Muscle of back (tissue), 11 donors: ENCODE data around the gene LRRFIP2. TPM values are rescaled to one million over a fixed set of nuclear protein-coding genes. Genes with fewer than 3 reads are reported as not detected.
"Not testable (repeated sequence)": the region's sequence is repeated elsewhere in the genome, so short reads cannot be mapped to it uniquely, and the experiment has no call there.

Experiments used
- DNase-seq, 3 donors: peaks; one replicate each; pipeline versions ENCODE4 v3.0.0 to v3.0.0-alpha.2; 2013
- polyA plus RNA-seq, 10 donors: library from polyadenylated mRNA; unstranded; fragments of 120-200 nt; gene quantifications; one replicate each; pipeline ENCODE4 v1.2.1, GENCODE V29; 2013; ENCODE audit not compliant: insufficient read length in 10 of 10

LRRFIP2 gene
- polyA plus RNA-seq, 10 donors = 29.0 to 50.0 (median 39.2) TPM

DNA sequence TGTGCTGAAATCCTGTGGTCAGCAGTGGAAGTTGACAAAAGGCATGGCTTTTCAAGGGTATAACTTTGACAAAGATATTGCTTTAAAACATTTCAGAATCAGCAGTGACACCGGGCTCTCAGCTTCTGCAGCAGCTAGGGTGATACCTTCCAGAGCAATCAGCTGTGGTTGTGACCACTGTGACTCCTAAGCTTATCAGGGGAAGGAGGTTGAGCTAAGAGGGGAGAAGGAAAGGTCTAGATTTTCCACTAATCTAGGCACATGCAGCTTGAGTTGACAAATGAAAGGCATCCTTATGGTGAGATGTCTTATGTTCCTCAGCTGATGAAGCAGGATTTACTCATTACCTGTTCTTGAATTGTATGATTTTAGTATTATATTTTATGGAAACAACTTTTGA lies 16.3 kb upstream of the LRRFIP2 start:
- no peak for DNase-seq

DNA sequence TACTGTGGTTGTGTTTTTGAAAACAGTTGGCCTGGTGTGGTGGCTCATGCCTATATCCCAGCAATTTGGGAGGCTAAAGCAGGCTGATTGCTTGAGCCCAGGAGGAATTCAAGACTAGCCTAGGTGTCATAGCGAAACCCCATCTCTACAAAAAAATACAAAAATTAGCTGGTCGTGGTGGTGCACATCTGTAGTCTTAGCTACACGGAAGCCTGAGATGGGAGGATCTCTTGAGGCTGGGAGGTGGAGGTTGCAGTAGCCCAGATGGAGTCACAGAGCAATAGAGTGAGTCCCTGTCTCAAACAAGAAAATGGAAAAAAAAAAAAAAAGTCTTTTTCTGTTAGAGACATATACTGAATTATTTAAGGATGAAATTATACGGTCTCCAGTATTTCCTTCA lies 14.7 kb upstream of the LRRFIP2 start:
- no peak for DNase-seq

DNA sequence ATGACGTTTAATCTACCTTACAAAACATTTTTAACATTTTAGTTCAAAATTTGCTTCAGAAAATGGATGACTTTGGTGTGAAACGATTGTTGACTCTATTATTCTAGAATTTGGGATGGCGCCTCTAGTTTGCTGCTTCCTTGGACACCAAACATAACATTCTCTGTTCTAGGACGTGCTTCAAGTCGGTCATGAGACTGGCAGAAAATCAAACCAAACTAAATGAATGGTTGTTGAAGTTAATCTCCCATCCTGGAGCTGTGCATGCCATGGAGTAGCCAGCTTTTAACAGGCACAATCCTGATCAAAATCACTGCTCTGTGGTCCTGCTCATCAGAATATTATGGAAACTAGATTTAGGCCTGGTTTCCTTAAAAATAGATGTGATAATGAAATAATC lies 9.6 kb upstream of the LRRFIP2 start:
- DNase-seq = no peak

DNA sequence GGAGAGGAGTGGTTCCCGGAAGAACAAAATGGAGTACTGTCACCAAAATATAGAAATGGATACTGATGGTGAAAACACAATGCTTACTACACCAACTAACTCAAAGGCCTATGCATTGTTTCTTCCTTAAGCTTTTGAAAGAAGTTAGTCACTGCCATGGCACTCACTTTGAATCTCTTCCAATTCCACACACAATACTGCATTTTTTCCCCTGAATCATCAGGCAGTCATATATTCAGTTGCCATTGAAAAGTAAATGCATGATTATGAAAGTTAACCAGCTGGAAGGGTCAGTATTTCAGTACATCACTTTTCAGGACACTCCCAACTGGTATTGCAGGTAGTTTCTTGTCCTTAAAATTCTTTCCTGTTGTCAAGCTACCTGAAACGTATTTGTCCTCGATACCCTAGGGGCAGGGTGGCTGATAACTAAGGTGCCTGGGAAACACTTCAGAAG lies 9.0 kb upstream of the LRRFIP2 start:
- peak in 1 of 3 donors; percentile 87 for DNase-seq

DNA sequence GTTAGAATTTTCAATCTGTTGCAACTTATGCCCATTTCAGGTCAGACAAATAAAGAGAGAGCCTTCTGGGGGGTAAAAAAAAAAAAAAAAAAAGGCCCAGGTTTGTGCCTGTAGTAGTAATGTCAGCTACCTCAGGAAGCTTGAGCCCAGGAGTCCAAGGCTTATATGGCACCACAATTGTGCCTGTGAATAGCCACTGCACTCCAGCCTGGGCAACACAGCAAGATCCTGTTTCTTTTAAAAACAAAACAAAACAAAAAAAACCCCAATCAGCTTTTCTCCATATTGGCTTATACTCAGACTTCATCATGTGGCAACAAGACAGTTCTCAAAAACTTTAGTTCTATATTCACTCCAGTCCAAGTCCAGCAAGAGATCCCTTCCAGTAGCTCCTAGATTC lies 8.4 kb upstream of the LRRFIP2 start:
- no peak for DNase-seq

DNA sequence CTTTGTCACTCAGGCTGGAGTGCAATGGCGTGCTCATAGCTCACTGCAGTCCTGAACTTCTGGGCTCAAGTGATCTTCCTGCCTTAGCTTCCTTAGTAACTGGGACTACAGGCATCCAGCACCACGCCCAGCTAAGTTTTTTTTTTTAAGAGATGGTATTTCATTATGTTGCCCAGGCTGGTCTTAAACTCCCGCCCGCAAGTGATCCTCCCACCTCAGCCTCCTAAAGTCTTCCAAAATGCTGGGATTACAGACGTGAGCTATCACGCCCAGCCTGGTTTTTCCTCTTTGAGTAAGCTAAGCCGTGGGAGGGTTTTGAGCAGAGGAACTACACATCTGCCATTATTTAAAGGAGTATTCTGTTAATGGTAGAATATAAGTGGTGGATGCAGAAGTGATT lies 7.4 kb upstream of the LRRFIP2 start:
- no peak for DNase-seq

DNA sequence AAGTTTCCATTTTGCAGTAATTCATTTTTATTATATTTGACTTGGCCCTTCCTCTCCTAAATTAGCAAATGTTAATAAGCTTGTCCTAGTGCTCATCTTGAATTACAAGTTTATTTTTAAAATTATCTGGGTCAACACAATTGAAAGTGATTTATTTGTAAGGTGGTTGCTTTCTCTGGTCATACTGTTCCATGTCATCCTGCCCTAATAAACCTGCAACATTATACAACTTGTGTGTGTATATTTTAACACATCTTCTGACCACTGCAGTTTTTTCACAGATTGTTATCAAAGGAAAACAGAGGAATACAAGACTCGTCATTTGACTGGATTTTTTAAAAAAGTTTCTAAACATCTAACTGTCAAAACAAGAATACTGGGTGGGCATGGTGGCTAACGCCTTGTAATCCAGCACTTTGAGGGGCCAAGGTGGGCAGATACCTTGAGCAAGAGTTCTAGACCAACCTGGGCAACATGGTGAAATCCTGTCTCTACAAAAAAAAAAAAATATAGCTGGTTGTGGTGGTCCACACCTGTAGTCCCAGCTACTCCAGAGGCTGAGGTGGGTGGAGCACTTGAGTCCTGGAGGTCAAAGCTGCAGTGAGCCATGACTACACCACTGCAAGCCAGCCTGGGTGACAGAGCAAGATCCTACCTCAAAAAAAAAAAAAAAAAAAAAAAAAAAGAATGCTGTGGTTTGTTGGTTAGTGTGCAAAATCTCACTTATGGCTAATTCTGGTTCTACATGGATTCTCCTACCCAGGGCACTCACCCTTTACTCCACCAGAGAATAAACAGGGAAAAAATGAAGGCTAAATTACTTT lies 5.0 kb upstream of the LRRFIP2 start:
- no peak for DNase-seq

DNA sequence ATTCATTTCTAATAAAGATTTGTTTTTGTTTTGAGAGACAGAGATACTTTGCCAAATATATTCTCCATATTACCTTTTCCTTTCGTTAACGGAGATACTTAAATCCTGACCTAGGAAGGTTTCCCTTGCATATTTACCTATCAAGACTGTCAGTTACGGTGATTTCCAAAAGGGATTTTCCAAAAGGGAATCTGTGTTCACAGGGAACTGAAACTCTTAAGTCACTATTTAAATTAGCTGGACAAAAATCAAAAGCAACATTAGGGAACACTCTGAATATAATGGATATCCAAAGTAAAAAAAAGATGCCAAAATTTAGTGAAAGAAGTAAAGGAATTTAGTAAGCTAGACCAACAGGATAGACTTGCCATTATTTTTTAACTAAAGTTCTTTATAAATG lies 576 bp downstream of the LRRFIP2 start:
- no peak for DNase-seq

DNA sequence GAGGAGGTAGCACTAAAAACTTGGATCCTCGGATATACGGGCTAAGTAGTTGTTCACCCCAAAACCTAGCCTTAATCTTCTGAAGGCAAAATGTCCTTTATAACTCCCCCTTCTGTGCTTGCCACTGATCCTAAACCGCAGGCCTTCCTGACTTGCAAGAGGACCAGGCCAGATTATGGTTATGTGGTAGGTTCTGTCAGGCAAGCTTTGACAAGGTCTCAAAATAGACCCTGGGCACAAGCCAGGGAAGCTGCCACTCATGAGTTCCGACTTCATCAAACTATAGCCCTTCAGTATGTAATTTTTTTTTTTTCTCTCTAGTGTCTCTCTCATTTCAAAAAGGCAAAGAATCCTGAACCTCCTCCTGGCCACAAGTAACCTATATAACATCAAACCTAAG lies 3.2 kb downstream of the LRRFIP2 start:
- DNase-seq = no peak

DNA sequence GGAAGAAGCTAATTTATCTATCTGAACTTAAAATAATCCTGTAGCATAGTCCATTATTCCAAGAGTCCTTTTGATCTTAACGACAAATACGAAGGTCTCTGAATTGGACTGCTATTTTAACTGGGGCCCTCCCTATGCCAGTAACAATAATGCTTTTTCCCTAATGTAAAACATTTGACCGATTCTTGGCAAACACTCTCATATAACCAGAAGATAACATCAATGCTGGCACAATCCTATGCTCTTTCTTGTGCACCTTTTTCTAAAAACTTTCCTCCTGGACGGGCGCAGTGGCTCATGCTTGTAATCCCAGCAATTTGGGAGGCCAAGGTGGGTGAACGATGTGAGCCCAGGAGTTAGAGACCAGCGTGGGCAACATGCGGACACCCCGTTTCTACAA lies 3.9 kb downstream of the LRRFIP2 start:
- no peak for DNase-seq

DNA sequence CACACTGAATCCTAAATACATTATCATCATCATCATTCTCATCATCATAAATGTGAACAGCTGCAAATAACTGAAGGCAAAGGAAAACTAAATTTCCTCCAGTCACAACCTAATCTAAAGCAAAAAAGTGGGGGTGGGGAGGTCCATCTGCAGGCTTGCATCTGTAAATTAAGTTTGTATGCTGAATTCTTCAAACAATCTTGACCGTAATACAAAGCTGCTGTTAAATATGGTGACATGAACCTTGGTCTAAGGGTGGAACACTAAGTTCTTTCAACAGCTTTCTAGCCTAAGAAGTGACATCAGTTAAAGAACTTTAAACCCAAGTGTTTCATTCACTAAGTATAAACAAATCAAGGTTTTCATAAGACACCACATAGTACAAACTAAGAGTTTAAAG lies 4.3 kb downstream of the LRRFIP2 start:
- DNase-seq = no peak

DNA sequence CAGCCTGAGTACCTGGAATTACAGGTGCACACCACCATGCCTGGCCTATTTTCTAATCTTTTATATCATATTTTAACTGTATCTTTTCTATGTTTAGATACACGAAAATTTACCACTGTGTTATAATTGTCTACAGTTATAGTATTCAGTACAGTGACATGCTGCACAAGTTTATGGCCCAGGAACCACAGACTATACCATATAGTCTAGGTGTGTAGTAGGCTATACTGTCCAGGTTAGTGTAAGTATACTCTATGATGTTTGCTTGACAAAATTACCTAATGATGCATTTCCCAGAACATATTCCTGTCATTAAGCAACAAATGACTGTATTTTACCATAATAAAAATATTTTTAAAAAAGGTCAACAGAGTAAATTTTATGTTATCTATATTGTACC lies 5.5 kb downstream of the LRRFIP2 start:
- no peak for DNase-seq

DNA sequence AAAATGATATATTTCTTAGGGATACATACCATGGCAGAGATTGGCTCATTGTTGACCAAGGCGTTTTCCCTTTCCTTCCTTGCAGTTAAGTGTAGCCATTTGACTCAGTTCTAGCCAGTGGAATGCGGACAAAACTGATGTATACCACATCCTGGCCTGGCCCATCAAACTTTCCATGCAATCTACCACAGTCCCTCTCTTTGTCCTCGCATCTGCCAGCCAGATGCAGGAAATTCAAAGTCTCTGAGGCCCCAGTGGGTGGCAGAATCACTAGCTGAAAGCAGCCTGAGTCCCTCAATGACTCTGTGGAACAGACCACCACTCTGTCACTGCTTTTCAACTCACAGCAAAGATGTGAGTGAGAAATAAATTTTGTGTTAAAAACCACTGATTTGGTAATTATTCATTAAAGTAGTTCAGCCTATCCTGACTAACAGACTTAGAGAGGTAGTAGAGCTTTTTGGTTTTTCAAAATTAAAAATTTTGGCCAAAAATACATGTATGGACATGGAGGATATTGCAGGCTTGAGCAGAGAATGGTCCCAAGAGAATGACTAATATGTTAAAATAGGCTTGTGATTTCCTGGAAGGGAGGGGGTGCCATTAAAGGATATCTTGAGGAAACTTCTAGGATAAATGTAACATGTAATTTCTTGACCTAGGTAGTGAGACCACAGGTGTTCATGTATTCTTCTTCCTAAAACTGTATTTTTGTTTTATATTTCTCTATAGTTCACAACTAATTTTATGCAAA lies 10.9 kb downstream of the LRRFIP2 start:
- peak in 1 of 3 donors; percentile 78 for DNase-seq

DNA sequence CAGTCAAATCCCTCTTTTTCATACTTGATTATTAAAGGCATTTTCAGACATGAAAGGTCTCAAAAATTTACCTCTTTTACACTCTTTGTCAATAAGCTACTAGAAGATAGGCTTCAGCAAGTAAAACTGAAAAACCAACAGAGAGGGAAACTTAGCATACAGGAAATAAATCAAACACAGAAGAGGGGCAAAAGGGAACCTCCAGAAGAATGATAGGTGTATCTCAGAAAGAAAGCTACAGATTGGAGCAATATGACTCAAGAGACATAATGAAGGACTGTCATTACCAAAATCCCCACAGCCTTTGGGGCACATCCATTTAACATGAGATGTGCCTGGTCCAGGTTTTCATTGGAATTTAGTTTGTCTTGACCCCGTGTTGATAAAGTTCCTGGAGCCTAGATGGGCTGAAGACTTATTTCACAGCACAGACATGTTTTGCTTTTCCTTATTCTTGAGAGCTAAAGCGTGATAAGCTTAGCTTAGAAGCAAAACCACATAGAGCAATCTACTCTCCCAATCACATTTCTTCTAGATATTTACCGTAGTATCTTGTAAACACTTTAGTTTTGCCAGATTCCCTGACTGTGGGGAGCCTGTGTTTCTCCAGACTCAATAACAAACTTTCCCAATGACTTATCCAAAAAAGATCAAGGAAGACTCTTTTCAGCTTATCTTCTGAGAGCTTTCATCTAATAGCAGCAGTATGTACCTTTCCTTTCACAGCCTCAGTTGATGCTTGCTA lies 11.7 kb downstream of the LRRFIP2 start:
- no peak for DNase-seq

DNA sequence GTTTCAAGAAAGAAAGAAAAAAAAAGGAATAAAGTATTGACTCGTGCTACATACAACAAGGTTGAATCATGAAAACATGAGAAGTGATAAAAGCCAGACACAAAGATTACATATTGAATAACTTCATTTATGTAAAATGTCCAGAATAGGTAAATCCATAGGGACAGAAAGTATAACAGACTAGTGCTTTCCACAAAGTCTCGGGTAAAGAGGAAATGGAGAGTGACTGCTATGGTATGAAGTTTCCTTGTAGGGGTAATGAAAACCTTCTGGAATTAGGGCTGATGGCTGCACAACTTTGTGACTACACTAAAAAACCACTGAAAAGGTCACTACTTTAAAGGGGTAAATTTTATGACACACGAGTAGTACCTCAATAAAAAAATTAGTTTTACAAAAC lies 13.0 kb downstream of the LRRFIP2 start:
- DNase-seq = no peak

DNA sequence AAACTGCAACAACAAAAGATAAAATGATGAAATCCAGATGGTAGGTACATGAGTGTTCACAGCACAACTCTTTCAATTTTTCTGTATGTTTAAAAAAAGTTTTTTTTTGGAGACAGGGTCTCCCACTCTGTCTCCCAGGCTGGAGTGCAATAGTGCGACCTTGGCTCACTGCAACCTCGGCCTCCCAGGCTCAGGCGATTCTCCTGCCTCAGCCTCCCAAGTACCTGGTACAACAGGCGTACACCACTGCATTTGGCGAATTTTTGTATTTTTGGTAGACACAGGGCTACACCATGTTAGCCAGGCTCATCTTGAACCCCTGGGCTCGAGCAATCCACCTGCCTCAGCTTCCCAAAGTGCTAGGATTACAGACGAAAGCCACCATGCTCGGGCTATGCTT lies 18.6 kb downstream of the LRRFIP2 start:
- DNase-seq = no peak

DNA sequence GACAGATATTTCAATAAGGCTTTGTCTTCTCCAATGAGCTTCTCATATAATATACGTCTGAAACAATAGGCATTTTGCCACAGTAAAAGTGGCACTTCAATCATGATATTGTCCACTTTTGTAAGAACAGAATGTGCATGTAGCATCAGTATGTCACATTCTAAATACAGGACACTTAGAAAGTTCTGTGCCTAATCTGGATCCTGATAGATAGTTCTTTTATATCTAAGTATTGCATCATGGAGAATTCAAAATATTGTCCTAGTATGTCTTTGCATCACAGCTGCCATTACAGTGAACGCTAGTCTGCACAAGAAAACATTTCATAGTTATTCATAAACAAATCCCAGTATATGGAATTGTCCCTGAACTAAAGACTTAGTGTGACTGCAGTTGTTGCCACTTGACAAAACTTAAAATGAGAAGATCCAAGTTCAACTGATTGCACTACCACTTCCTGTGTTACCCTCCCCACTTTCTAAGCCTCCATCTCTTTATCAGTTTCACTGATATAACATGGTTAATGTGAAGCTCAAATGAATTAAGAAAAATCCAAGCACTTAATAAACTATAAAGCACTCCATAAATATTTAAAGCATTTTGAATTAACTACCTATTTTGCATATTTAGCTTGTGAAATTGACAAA lies 19.6 kb downstream of the LRRFIP2 start:
- no peak for DNase-seq

DNA sequence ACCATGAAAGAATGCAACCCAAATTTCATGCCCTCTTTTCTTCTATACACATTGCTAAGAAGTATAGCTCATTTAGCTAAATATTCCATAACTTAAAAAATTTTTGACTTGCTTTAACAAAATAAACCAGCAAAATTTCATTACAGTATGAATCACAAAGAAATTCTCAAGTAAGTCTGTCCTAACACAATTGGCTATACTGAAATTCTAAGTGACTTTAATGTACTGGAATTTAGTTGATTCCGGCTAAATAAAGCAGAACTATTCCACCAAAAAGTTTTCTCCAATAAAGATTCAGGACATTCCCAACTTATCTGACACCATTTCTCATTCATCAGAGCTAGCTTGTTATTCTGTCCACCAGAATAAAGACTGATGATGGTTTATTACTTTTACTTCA lies 23.8 kb downstream of the LRRFIP2 start:
- no peak for DNase-seq

DNA sequence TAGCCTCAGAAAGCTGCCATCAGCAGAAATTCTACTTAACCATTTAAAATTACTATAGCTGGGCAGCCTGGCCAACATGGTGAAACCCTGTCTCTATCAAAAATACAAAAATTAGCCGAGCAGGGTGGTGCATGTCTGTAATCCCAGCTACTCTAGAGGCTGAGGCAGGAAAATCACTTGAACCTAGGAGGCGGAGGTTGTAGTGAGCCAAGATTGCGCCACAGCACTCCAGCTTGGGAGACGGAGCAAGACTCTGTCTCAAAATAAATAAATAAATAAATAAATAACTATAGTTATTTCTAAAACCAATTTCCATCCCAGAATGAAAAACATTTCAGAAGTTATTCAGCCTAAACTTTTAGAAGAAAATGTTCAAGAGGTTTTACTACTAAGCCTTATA lies 25.1 kb downstream of the LRRFIP2 start:
- no peak for DNase-seq

DNA sequence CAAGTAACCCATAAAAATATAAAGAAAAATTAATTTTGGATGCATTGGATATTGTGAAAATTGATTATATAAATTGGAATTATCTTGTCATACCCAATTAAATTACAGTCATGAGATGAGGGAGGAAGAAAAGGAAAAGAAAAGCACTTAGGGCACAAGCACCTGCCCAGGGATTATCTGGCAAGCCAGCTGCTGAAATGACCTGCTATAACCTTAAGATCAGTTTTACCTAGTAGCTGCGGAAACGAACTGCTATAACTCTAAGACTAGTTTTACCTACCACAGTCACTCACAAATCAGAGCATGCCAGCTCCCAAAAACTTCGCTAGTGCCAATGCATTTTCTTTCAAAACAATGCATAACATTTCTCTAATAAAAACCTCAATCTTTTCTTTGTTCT lies 26.2 kb downstream of the LRRFIP2 start:
- DNase-seq = no peak

DNA sequence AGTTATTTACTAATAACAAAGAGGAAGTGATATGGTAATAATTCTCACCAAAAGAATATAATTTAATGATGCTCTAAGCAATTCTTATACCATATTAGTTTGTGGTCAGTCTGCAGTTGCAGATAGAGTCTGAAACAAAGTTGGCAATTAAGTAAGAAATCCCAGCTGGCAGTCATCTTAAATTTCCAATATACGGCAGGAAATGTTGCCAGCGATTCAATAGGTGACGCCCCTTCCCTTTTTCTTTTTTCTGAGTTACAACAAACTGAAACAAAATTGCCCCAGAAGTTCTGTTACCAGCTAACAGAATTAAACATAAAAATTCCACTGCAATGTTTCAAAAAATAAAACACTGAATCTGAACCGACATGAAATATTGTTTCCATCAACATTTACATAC lies 26.7 kb downstream of the LRRFIP2 start:
- DNase-seq = peak in 2 of 3 donors; percentile 9 to 40

DNA sequence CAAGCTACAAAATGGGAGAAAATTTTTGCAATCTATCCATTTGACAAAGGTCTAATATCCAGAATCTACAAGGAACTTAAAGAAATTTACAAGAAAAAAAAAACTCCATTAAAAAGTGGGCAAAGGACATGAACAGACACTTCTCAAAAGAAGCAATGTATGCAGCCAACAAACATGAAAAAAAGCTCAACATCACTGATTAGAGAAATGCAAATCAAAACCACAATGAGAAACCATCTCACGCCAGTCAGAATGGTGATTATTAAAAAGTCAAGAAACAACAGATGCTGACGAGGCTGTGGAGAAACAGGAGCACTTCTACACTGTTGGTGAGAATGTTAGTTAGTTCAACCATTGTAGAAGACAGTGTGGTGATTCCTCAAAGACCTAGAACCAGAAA lies 27.5 kb downstream of the LRRFIP2 start:
- DNase-seq = not testable (repeated sequence)
